HL-60/S4 treated with phorbol 12-myristate 13-acetate at 8.2 ng/mL for 4 days and 3 days (cell line): ENCODE data around the gene C1QTNF8.
"Not testable (repeated sequence)": the region's sequence is repeated elsewhere in the genome, so short reads cannot be mapped to it uniquely, and the experiment has no call there.

Experiments
- in situ Hi-C: fragments of 300-500 bp; cut with MboI; formaldehyde crosslinking; loops from 2 replicates; pipeline ENCODE4 v1.15.0; 2022; ENCODE audit warnings: low sequenced_read_pairs

C1QTNF8 gene

DNA sequence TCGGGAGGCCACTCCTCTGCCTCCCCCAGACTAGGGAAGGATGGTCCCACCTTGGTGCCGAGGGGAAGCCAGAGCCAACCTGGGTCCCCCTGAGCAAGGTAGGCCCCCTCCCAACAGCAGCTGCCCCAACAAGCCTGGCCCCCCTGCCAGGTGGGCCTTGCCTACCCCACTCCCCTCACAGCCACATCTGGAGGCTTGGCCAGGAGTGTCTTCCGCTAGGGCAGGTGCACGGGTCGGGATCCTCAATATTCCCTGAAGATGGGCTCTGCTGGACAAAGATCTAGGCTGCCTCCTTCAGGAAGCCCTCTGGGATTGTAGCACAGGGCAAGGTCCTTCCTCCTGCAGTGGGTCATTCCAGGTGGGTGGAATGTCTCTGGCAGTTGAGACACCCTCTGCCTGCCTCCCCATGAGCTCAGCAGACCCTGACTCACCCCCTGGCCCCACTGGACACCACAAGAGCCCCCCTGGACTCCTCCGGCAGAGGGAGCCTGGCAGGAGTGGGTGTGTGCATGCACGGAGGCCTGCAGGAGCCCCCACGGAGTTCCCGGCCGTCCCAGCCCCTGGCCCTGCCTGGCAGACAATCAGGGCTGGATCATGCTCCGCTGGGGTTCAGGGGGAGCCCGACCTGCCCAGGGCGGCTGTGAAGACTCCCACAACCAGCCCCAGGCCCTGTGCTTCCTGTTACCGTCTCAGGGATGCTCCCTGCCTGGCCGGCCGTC, 435 bp downstream of the C1QTNF8 start:
- in situ Hi-C loops, result no loop called here

- in situ Hi-C loops, result no loop called here
Measured at GRCh38 chr16:1094601-1095449, 1.2 kb downstream of the C1QTNF8 start.

GRCh38 chr16:1094124-1094479, 1.9 kb downstream of the C1QTNF8 start:
- in situ Hi-C loops, result no loop called here

DNA sequence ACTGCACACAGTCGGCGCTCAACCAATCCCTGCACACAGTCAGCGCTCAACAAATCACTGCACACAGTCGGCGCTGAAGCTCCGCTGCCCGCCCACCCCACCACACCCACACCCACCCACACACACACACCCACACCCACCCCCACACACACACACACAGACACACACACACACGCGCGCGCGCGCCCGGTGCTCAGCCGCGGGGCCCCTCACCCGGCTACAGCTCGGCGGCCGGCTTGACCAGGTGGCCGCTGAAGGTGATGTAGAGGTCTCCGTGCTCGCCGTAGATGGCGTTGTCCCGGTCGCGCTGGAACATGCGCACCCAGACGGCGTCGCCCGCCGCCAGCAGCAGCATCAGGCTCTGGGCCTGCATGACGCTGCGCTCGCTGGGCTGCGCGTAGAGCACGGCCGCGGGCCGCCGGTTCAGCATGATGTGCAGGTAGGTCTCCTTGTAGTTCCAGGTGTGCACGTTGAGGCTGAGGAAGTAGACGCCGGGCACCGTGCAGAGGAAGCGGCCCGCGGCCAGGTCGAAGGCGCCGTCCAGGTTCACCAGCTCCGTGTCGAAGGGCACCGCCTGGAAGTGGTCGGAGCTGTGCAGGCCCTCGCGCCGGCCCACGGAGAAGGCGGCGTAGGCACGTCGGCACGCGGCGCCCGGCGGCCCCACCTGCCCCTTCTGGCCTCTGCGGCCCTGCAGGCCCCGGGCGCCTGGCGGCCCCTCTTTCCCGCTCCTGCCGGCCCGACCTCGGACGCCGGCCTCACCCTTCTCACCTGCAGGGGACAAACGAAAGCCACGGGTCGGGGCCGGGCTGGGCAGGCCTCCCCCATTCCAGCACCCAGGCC, 2.5 kb downstream of the C1QTNF8 start:
- in situ Hi-C loops, result no loop called here

DNA sequence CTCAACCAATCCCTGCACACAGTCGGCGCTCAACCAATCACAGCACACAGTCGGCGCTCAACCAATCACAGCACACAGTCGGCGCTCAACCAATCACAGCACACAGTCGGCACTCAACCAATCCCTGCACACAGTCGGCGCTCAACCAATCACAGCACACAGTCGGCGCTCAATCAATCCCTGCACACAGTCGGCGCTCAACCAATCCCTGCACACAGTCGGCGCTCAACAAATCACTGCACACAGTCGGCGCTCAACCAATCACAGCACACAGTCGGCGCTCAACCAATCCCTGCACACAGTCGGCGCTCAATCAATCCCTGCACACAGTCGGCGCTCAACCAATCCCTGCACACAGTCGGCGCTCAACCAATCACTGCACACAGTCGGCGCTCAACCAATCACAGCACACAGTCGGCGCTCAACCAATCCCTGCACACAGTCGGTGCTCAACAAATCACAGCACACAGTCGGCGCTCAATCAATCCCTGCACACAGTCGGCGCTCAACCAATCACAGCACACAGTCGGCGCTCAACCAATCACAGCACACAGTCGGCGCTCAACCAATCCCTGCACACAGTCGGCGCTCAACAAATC, 3.3 kb downstream of the C1QTNF8 start:
- in situ Hi-C loops, result not testable (repeated sequence)

DNA sequence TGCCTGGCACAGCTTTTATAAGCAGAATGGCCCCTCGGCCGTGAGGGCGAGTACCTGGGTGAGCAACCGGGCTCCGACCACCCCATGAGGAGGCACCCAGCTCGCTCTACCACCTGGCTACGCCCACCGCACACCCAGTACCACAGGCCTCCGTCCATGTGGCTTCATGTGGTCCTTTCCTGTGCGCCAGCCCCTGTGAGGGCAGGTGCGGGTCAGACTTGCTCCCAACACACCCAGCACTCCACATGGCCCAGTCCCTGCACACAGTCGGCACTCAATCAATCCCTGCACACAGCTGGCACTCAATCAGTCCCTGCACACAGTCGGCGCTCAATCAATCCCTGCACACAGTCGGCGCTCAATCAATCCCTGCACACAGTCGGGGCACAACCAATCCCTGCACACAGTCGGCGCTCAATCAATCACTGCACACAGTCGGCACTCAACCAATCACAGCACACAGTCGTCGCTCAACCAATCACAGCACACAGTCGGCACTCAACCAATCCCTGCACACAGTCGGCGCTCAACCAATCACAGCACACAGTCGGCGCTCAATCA, 4.0 kb downstream of the C1QTNF8 start:
- in situ Hi-C loops, result no loop called here

- in situ Hi-C loops, result no loop called here
Measured at GRCh38 chr16:1090620-1091587, 5.1 kb downstream of the C1QTNF8 start.

- in situ Hi-C loops, result no loop called here
Measured at GRCh38 chr16:1089822-1090619, 6.0 kb downstream of the C1QTNF8 start.

- in situ Hi-C loops, result no loop called here
Measured at GRCh38 chr16:1089439-1089821, 6.6 kb downstream of the C1QTNF8 start.

GRCh38 chr16:1088295-1089170, 7.5 kb downstream of the C1QTNF8 start:
- in situ Hi-C loops, result no loop called here

DNA sequence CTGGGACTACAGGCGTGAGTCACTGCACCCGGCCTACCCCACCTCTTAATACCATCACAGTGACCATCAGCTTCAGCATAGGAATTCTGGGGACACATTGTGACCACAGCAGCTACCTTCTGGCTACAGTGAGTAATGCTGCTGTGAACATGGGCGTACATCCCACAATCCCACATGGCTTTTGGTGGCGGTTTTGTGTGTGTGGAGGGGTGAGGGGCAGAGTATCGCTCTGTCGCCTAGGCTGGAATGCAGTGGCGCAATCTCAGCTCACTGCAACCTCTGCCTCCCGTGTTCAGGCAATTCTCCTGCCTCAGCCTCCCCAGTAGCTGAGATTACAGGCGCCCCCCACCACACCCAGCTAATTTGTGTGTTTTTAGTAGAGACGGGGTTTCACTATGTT, 9.6 kb downstream of the C1QTNF8 start:
- in situ Hi-C loops, result not testable (repeated sequence)

GRCh38 chr16:1084971-1085370, 11.1 kb downstream of the C1QTNF8 start:
- in situ Hi-C loops, result no loop called here

DNA sequence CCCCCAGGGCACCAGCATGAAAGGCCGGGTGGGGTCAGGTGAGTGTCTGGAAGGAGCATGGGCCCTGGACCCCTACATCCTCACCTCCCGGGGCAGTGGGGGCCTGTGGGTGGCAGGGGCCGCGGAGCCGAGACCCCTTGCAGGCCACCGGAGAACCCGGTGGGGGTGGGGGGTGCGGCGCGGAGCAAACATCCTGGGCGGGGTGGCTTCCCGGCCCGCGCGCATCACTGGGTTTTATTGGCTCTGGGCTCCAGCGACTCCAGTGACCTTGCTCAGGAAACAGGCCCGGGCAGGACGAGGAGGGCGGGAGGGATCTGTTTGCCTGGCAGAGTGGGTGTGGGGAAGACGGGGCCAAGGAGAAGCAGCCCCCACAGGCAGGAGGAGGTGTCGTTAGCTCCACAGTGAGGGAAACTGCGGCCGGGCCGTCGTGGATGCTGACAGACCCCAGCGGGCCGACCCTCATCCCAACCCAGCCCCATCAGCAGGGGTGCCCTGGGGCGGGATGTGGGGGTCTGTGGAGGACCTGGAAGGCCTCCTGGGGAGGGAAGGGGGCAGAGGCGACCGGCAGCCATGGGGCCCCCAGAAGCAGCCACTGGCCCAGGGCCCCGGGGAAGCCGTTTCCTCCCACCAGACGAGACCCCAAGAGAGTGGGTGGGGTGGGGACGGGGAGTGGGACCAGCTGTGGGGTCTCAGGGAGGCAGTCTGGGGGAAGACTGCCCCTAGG, 12.9 kb downstream of the C1QTNF8 start:
- in situ Hi-C loops, result no loop called here

DNA sequence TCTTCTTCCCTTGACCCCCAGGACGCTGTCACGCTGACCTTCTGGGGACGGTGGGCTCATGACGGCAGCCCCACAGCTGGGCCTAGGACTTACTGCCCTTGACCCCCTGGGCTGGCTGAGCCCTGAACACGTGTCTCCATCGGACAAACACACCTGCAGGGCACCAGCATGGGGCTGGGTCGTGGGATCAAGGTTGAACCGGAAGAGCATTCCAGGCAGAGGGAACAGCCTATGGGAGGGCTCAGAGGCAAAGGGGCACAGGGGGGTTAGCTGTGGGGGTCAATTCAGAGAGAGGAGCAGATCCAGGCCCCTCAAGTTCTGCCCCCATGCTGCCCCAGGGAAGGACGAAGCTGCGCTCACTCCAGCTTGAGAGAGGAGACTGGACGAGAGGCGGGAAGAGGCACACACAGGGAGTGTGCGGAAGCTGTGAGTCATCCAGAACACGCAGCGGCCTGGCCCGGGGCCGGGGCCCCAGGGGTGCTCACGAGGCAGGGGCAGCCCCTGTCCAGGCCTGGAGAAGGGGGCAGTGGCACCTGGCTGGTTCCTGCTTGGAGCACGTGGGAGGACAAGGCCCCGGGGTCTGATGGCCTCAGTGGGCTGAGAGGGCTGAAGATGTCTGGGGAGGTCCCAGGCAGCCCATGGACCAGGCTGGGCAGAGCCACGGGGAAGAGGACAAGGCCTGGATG, 13.6 kb downstream of the C1QTNF8 start:
- in situ Hi-C loops, result no loop called here

DNA sequence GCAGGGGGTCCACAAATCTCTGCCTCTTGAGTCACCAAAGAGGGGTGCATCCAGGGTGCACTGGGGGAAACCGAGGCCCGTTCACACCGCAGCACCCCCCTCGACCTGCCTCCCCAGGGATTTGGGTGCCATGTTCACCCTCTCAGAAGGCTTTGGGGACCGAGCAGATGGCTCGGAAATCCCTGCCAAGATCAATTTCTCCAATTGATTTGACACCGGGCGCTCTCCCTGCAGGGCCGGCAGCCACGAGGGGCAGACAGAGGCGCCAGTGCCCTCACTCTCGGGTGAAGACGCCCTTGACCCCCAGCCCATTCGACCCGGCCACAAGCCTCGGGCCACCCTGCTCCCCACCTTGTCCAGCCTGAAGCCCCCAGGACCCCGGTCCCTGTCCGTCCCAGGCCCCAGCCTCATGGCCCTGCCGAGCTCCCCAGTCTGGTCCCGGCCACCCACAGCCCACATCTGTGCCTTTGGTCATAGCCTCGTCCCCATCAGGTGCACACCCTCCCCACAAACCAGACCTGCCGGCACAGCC, 14.2 kb downstream of the C1QTNF8 start:
- in situ Hi-C loops, result no loop called here
